Neural progenitor cell (in vitro differentiated cells): Measurements from ENCODE around the gene FGFRL1. TPM values are rescaled to one million over a fixed set of nuclear protein-coding genes. Genes with fewer than 3 reads are reported as not detected.

ENCODE experiments used
- DNase-seq: peaks from one replicate; pipeline ENCODE4 v3.0.0-alpha.2; 2016; ENCODE audit warnings: low spot score
- H2AFZ ChIP-seq: fragments of 200-600 bp; sonication (generic); replicated peaks from 2 replicates; pipeline ENCODE4 v1.6.1; 2016; ENCODE audit warnings: antibody characterized with exemption
- H3F3A ChIP-seq: fragments of 200-600 bp; sonication (generic); 2 replicates; pipeline ENCODE4 v1.6.1; 2016; ENCODE audit warnings: antibody characterized with exemption, low read depth
- H3K27ac ChIP-seq: fragments of 200-600 bp; sonication (generic); 2 replicates; pipeline ENCODE4 v1.5.1; 2016; ENCODE audit warnings: mild to moderate bottlenecking
- H3K27me3 ChIP-seq: fragments of 200-600 bp; sonication (generic); 2 replicates; pipeline ENCODE4 v1.6.1; 2016; ENCODE audit warnings: mild to moderate bottlenecking, moderate library complexity
- H3K36me3 ChIP-seq: fragments of 200-600 bp; sonication (generic); 2 replicates; pipeline ENCODE4 v1.5.1; 2016
- H3K4me1 ChIP-seq: fragments of 200-600 bp; sonication (generic); 2 replicates; pipeline ENCODE4 v1.6.1; 2016; ENCODE audit warnings: mixed run types
- H3K4me2 ChIP-seq: fragments of 200-600 bp; sonication (generic); 2 replicates; pipeline ENCODE4 v1.6.1; 2016
- H3K4me3 ChIP-seq: fragments of 200-600 bp; sonication (generic); 2 replicates; pipeline ENCODE4 v1.5.1; 2016
- H3K79me2 ChIP-seq: fragments of 200-600 bp; sonication (generic); 2 replicates; pipeline ENCODE4 v1.6.1; 2016; ENCODE audit warnings: low read depth
- H3K9ac ChIP-seq: fragments of 200-600 bp; sonication (generic); 2 replicates; pipeline ENCODE4 v1.6.1; 2016
- H3K9me3 ChIP-seq: fragments of 200-600 bp; sonication (generic); 2 replicates; pipeline ENCODE4 v1.5.1; 2016; ENCODE audit warnings: low read depth
- H4K20me1 ChIP-seq: fragments of 200-600 bp; sonication (generic); 2 replicates; pipeline ENCODE4 v1.6.1; 2016; ENCODE audit warnings: low read depth
- H3K27ac Mint-ChIP-seq: 3 replicates; pipeline ENCODE4 v1.8.0; 2021; ENCODE audit warnings: mixed read lengths
- H3K27me3 Mint-ChIP-seq: 2 replicates; pipeline ENCODE4 v1.8.0; 2022; ENCODE audit warnings: low read depth, mild to moderate bottlenecking, inconsistent platforms, moderate library complexity, mixed read lengths; ENCODE audit not compliant: insufficient read depth
- H3K36me3 Mint-ChIP-seq: 3 replicates; pipeline ENCODE4 v1.8.0; 2021; ENCODE audit warnings: mixed read lengths
- H3K4me1 Mint-ChIP-seq: 3 replicates; pipeline ENCODE4 v1.8.0; 2021; ENCODE audit warnings: mixed read lengths
- H3K4me3 Mint-ChIP-seq: 3 replicates; pipeline ENCODE4 v1.8.0; 2021; ENCODE audit warnings: mild to moderate bottlenecking, moderate library complexity, mixed read lengths
- H3K9me3 Mint-ChIP-seq: 3 replicates; pipeline ENCODE4 v1.8.0; 2020; ENCODE audit warnings: mixed read lengths
- CTCF ChIP-seq: fragments of 200-600 bp; sonication (generic); IDR thresholded peaks from 2 replicates; pipeline ENCODE4 v1.5.1; 2017; ENCODE audit warnings: antibody characterized with exemption, mild to moderate bottlenecking
- EZH2 ChIP-seq: fragments of 200-600 bp; sonication (generic); IDR thresholded peaks from 2 replicates; pipeline ENCODE4 v1.6.1; 2017; ENCODE audit warnings: antibody characterized with exemption, mild to moderate bottlenecking, moderate library complexity
- EZH2phosphoT487 ChIP-seq: fragments of 200-600 bp; sonication (generic); IDR thresholded peaks from 2 replicates; pipeline ENCODE4 v1.6.1; 2017; ENCODE audit warnings: antibody characterized with exemption
- total RNA-seq: library from RNA; depleted of rRNA; stranded (reverse); fragments of >200 nt; gene quantifications from 2 replicates; pipeline ENCODE4 v1.2.3, GENCODE V29; 2015; ENCODE audit warnings: low replicate concordance

The FGFRL1 gene
- total RNA-seq, 1 donor from 2014 or later = 9.6 TPM

- TF ChIP-seq EZH2 = no peak
- TF ChIP-seq CTCF = no peak
- no peak for TF ChIP-seq EZH2phosphoT487
- Mint-ChIP-seq H3K36me3 (no peaks in the 10 kb centered on the region), H3K27ac (no peak overlapping the region), H3K27me3 (peaks cover 11% of the 10 kb centered on the region), H3K4me3 (no peak overlapping the region), H3K9me3 (no peaks in the 10 kb centered on the region), H3K4me1 (peaks cover 4% of the 10 kb centered on the region)
- H3K4me3 ChIP-seq = no peak overlapping the region
- no peaks in the 10 kb centered on the region for H3K36me3 ChIP-seq
- no peaks in the 10 kb centered on the region for H3K9me3 ChIP-seq
- H3K4me1 ChIP-seq = peaks cover 20% of the 10 kb centered on the region
- H3K9ac ChIP-seq = no peak overlapping the region
- peaks cover 6% of the 10 kb centered on the region for H4K20me1 ChIP-seq
- no peak overlapping the region for H2AFZ ChIP-seq
- no peaks in the 10 kb centered on the region for H3K27me3 ChIP-seq
- DNase-seq = no peak
- no peak overlapping the region for H3K27ac ChIP-seq
- no peaks in the 10 kb centered on the region for H3K79me2 ChIP-seq
- H3K4me2 ChIP-seq = no peak overlapping the region
- peaks cover 5% of the 10 kb centered on the region for H3F3A ChIP-seq
Measured at GRCh38 chr4:1031346-1031745, 19.9 kb downstream of the FGFRL1 start.

GRCh38 chr4:1031956-1032795 is 20.8 kb downstream of the FGFRL1 start:
- peaks cover 7% of the 10 kb centered on the region for H3K27me3 Mint-ChIP-seq
- no peaks in the 10 kb centered on the region for H3K36me3 Mint-ChIP-seq
- H3K27ac ChIP-seq = no peak overlapping the region

GRCh38 chr4:1032861-1033260 is 21.4 kb downstream of the FGFRL1 start:
- Mint-ChIP-seq H3K36me3 (no peaks in the 10 kb centered on the region), H3K27me3 (peaks cover 6% of the 10 kb centered on the region), H3K4me3 (no peak overlapping the region), H3K27ac (no peak overlapping the region), H3K9me3 (no peaks in the 10 kb centered on the region), H3K4me1 (peaks cover under 1% of the 10 kb centered on the region)
- Histone ChIP-seq H3K9me3 (no peaks in the 10 kb centered on the region), H4K20me1 (no peaks in the 10 kb centered on the region), H3K4me2 (no peak overlapping the region), H3K27ac (no peak overlapping the region), H3K36me3 (no peaks in the 10 kb centered on the region), H3F3A (no peaks in the 10 kb centered on the region), H2AFZ (no peak overlapping the region), H3K4me1 (peaks cover 22% of the 10 kb centered on the region), H3K27me3 (no peaks in the 10 kb centered on the region), H3K79me2 (no peaks in the 10 kb centered on the region), H3K9ac (no peak overlapping the region), H3K4me3 (no peak overlapping the region)
- TF ChIP-seq CTCF (no peak), EZH2 (no peak), EZH2phosphoT487 (no peak)
- no peak for DNase-seq

More at GRCh38 chr4:1031956-1032795, 20.8 kb downstream of the FGFRL1 start:
- H3K27ac Mint-ChIP-seq = no peak overlapping the region
- Histone ChIP-seq H3K4me1 (peaks cover 28% of the 10 kb centered on the region), H3K4me3 (no peak overlapping the region), H4K20me1 (peaks cover 1% of the 10 kb centered on the region), H3K27me3 (no peaks in the 10 kb centered on the region), H3K4me2 (no peak overlapping the region), H3K9me3 (no peaks in the 10 kb centered on the region), H3K36me3 (no peaks in the 10 kb centered on the region), H2AFZ (no peak overlapping the region), H3K79me2 (no peaks in the 10 kb centered on the region), H3F3A (no peaks in the 10 kb centered on the region), H3K9ac (no peak overlapping the region)
- TF ChIP-seq CTCF (no peak), EZH2 (no peak), EZH2phosphoT487 (no peak)
- no peaks in the 10 kb centered on the region for H3K9me3 Mint-ChIP-seq
- no peak overlapping the region for H3K4me3 Mint-ChIP-seq
- H3K4me1 Mint-ChIP-seq = no peaks in the 10 kb centered on the region
- DNase-seq = no peak
